ENCODE data around the gene SLC25A47. TPM values are rescaled to one million over a fixed set of nuclear protein-coding genes. Genes with fewer than 3 reads are reported as not detected.
A peak's percentile ranks its signal among the peaks of the same experiment; 100 is the strongest.

SLC25A47 gene
- total RNA-seq, 1 experiment from 2014 or later: not detected

DNA sequence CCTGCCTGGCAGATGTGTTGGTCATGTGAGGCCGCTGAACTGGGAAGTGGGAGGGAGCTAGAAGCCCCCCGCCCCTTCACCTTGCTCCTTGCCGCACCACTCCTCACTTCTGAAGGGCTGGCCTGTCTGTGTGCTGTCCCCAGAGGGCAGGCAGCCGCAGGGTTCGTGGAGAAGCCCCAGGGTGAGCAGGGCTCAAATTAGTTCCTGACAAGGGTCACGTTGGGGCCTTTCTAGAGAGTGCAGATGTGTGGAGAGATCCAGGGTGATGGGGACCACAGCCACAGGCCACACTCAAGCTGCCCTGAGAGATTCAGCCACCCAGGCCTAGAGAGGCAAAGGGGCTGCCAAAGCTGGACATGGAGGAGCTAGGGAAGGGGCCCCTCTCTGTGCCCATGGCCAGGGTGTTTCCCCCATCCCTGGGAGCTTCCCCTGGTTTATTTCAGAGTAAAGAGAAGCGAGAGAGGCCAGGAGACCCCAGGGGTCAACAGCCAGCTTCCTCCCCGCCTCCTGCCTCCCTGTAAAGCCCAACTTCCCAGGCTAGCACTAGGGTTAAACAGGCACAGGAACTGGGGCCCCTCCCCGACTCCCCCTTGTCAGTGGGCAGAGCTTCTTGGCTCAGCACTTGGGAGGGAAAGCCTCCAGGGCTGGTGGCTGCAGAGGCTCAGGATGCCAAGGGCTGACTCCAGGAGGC is 33.1 kb upstream of the SLC25A47 start (continued):
- TF ChIP-seq, protein P1, sequence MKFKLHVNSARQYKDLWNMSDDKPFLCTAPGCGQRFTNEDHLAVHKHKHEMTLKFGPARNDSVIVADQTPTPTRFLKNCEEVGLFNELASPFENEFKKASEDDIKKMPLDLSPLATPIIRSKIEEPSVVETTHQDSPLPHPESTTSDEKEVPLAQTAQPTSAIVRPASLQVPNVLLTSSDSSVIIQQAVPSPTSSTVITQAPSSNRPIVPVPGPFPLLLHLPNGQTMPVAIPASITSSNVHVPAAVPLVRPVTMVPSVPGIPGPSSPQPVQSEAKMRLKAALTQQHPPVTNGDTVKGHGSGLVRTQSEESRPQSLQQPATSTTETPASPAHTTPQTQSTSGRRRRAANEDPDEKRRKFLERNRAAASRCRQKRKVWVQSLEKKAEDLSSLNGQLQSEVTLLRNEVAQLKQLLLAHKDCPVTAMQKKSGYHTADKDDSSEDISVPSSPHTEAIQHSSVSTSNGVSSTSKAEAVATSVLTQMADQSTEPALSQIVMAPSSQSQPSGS (CRISPR knock-in tag; IDR thresholded peaks at IDR 0.05; ENCODE audit: borderline replicate concordance, low read depth): no peak
- TF ChIP-seq, protein P2, sequence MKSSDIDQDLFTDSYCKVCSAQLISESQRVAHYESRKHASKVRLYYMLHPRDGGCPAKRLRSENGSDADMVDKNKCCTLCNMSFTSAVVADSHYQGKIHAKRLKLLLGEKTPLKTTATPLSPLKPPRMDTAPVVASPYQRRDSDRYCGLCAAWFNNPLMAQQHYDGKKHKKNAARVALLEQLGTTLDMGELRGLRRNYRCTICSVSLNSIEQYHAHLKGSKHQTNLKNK (CRISPR knock-in tag; IDR thresholded peaks at IDR 0.05): no peak
- TF ChIP-seq, protein P3, sequence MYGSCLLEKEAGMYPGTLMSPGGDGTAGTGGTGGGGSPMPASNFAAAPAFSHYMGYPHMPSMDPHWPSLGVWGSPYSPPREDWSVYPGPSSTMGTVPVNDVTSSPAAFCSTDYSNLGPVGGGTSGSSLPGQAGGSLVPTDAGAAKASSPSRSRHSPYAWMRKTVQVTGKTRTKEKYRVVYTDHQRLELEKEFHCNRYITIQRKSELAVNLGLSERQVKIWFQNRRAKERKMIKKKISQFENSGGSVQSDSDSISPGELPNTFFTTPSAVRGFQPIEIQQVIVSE (CRISPR knock-in tag; IDR thresholded peaks at IDR 0.05; ENCODE audit: borderline replicate concordance): no peak
- TF ChIP-seq JAZF1 (CRISPR knock-in tag; IDR thresholded peaks at IDR 0.05): no peak
- TF ChIP-seq ZNF232 (CRISPR knock-in tag; IDR thresholded peaks at IDR 0.05): no peak

DNA sequence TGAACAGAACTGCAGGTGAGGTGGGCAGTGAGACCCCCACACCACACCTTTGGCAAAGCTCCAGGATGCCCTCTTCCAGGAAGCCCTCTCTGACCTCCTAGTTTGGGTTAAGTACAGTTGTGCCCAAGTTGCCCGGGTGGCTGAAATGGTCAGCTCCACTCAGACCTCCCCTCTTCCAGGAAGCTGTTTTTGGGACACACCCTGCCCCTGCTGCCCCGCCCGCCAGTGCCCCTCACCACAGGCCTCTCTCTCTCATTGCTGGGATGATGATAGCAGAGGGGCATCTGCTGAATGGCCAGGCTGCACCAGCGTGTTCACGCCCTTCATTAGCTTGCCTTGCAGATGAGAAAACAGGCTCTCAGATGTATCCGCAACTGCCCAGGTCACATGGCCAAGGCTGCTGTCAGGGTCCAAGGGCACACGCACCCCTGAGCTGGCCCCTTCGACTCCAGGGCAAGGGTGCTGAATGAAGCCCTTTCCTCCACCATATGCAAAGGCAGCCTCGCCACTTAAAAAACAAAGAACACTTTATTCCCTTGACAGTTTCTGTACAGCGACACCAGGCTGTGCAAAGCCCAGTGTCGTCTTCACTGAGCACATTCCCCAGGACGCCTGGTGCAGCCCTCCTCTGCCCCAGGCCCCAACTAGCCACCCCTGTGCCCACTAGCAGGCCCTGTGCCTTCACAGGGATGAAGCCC is 32.4 kb upstream of the SLC25A47 start:
- H3K9me3 Mint-ChIP-seq: no peaks in the 10 kb centered on the region
- H3K27ac Mint-ChIP-seq: no peak overlapping the region
- H3K4me1 Mint-ChIP-seq: peaks cover 19% of the 10 kb centered on the region

DNA sequence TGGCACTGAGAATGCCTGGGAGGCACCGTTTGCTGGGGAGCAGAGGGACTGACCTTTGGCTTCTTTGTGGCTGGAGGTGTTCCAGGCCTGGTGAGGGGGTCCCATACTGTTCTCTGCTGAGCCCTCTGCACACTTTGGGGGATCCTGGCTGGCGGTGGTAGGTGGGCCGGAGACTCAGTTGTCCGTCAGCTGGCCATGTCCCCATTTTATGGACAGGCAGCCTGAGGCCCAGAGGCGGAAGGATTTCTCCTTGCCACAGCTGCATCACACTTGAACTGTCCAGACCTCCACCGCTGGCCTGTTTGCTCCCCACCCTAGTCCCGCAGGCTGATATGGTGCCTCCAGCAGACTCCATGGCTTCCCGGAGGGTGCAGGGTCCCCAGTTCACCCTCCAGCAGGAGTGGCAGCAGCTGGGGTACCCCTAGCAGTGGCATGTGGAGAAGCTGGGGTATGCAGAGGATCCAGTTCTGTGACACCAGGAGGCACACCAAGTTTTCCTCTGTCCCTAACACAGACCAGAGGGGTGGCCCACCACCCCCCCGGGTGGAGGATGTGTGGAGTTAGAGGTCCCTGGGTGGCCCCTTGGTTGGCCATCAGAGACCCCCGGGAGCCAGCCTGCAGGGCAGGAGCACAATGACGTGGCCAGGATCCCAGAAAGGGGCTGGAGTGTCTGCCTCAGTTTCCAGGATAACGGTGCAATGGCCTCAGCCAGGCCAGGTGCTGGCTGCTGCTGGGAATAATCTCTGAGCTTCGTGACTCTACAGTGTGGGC is 31.6 kb upstream of the SLC25A47 start:
- ATAC-seq (no peak), DNase-seq (ENCODE audit: low spot score) (peak; percentile 3)
- H3K9me3 Mint-ChIP-seq: no peaks in the 10 kb centered on the region
- POLR2A ChIA-PET: no interaction called here
- H3K27ac Mint-ChIP-seq: no peak overlapping the region
- H3K4me1 Mint-ChIP-seq: peaks cover 16% of the 10 kb centered on the region
- H3K4me3 Mint-ChIP-seq: no peak overlapping the region
- no peaks in the 10 kb centered on the region for H3K27me3 Mint-ChIP-seq (ENCODE audit: low read depth)
- CTCF ChIA-PET: interaction anchor here (1.4 to 1.5 kb wide), 2 partner anchors 10 to 12 kb away, joined by 4 to 8 read pairs; no protein-coding TSS in a partner anchor
- H3K36me3 Mint-ChIP-seq: peaks cover 9% of the 10 kb centered on the region; the same call in 1 of the 2 replicates
- TF ChIP-seq, protein P4, sequence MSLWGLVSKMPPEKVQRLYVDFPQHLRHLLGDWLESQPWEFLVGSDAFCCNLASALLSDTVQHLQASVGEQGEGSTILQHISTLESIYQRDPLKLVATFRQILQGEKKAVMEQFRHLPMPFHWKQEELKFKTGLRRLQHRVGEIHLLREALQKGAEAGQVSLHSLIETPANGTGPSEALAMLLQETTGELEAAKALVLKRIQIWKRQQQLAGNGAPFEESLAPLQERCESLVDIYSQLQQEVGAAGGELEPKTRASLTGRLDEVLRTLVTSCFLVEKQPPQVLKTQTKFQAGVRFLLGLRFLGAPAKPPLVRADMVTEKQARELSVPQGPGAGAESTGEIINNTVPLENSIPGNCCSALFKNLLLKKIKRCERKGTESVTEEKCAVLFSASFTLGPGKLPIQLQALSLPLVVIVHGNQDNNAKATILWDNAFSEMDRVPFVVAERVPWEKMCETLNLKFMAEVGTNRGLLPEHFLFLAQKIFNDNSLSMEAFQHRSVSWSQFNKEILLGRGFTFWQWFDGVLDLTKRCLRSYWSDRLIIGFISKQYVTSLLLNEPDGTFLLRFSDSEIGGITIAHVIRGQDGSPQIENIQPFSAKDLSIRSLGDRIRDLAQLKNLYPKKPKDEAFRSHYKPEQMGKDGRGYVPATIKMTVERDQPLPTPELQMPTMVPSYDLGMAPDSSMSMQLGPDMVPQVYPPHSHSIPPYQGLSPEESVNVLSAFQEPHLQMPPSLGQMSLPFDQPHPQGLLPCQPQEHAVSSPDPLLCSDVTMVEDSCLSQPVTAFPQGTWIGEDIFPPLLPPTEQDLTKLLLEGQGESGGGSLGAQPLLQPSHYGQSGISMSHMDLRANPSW (CRISPR knock-in tag; conservative IDR thresholded peaks at IDR 0.05; ENCODE audit: low read depth): no peak
- no peak for TF ChIP-seq NFYB (CRISPR knock-in tag; conservative IDR thresholded peaks at IDR 0.05; ENCODE audit: low read depth)
- no peak for TF ChIP-seq ZBTB21 (CRISPR knock-in tag; IDR thresholded peaks at IDR 0.05; ENCODE audit: borderline replicate concordance)
- TF ChIP-seq TCF7 (CRISPR knock-in tag; IDR thresholded peaks at IDR 0.05; ENCODE audit: low read depth): no peak
- TF ChIP-seq, protein P5, sequence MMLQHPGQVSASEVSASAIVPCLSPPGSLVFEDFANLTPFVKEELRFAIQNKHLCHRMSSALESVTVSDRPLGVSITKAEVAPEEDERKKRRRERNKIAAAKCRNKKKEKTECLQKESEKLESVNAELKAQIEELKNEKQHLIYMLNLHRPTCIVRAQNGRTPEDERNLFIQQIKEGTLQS (CRISPR knock-in tag; conservative IDR thresholded peaks at IDR 0.05): no peak
- TF ChIP-seq, protein P6, sequence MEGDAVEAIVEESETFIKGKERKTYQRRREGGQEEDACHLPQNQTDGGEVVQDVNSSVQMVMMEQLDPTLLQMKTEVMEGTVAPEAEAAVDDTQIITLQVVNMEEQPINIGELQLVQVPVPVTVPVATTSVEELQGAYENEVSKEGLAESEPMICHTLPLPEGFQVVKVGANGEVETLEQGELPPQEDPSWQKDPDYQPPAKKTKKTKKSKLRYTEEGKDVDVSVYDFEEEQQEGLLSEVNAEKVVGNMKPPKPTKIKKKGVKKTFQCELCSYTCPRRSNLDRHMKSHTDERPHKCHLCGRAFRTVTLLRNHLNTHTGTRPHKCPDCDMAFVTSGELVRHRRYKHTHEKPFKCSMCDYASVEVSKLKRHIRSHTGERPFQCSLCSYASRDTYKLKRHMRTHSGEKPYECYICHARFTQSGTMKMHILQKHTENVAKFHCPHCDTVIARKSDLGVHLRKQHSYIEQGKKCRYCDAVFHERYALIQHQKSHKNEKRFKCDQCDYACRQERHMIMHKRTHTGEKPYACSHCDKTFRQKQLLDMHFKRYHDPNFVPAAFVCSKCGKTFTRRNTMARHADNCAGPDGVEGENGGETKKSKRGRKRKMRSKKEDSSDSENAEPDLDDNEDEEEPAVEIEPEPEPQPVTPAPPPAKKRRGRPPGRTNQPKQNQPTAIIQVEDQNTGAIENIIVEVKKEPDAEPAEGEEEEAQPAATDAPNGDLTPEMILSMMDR (IDR thresholded peaks at IDR 0.05): no peak
- TF ChIP-seq RELA (CRISPR knock-in tag; IDR thresholded peaks at IDR 0.05; ENCODE audit: borderline replicate concordance): no peak
- TF ChIP-seq TP53 (CRISPR knock-in tag; IDR thresholded peaks at IDR 0.05): no peak
- no peak for TF ChIP-seq ZNF138 (CRISPR knock-in tag; conservative IDR thresholded peaks at IDR 0.05)
- TF ChIP-seq SOX15 (CRISPR knock-in tag; IDR thresholded peaks at IDR 0.05): no peak
- TF ChIP-seq NR1H2 (CRISPR knock-in tag; IDR thresholded peaks at IDR 0.05): no peak

More for the DNA sequence above, 32.4 kb upstream of the SLC25A47 start:
- H3K36me3 Mint-ChIP-seq: peaks cover 4% of the 10 kb centered on the region; the same call in 1 of the 2 replicates
- ATAC-seq (no peak), DNase-seq (ENCODE audit: low spot score) (peak; percentile 5)
- H3K27me3 Mint-ChIP-seq (ENCODE audit: low read depth): no peaks in the 10 kb centered on the region
- no peak overlapping the region for H3K4me3 Mint-ChIP-seq
- CTCF ChIA-PET: interaction anchor here (0.9 to 1.7 kb wide), 8 partner anchors 10 to 92 kb away, joined by 3 to 8 read pairs (median 4); no protein-coding TSS in a partner anchor
- TF ChIP-seq, protein P7, sequence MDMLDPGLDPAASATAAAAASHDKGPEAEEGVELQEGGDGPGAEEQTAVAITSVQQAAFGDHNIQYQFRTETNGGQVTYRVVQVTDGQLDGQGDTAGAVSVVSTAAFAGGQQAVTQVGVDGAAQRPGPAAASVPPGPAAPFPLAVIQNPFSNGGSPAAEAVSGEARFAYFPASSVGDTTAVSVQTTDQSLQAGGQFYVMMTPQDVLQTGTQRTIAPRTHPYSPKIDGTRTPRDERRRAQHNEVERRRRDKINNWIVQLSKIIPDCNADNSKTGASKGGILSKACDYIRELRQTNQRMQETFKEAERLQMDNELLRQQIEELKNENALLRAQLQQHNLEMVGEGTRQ (CRISPR knock-in tag; IDR thresholded peaks at IDR 0.05): peak; percentile 11; the same call in 1 of the 2 replicates
- TF ChIP-seq, protein P8, sequence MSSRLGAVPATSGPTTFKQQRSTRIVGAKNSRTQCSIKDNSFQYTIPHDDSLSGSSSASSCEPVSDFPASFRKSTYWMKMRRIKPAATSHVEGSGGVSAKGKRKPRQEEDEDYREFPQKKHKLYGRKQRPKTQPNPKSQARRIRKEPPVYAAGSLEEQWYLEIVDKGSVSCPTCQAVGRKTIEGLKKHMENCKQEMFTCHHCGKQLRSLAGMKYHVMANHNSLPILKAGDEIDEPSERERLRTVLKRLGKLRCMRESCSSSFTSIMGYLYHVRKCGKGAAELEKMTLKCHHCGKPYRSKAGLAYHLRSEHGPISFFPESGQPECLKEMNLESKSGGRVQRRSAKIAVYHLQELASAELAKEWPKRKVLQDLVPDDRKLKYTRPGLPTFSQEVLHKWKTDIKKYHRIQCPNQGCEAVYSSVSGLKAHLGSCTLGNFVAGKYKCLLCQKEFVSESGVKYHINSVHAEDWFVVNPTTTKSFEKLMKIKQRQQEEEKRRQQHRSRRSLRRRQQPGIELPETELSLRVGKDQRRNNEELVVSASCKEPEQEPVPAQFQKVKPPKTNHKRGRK (CRISPR knock-in tag; IDR thresholded peaks at IDR 0.05; ENCODE audit: borderline replicate concordance): no peak
- 0 out of 2 replicates have a peak, but pooled peaks have one; percentile 24 for TF ChIP-seq GABPB1 (CRISPR knock-in tag; IDR thresholded peaks at IDR 0.05)
- POLR2A ChIA-PET: no interaction called here
